NCI-H2029 (cell line): ENCODE results near the gene KLRC4.
A peak's percentile ranks its signal among the peaks of the same experiment; 100 is the strongest.
"Not testable (repeated sequence)": the region's sequence is repeated elsewhere in the genome, so short reads cannot be mapped to it uniquely, and the experiment has no call there.

Experiments used
- DNase-seq: peaks from one replicate; lab custom pipeline; 2025; lab: John Stamatoyannopoulos, UW

KLRC4 gene

DNA sequence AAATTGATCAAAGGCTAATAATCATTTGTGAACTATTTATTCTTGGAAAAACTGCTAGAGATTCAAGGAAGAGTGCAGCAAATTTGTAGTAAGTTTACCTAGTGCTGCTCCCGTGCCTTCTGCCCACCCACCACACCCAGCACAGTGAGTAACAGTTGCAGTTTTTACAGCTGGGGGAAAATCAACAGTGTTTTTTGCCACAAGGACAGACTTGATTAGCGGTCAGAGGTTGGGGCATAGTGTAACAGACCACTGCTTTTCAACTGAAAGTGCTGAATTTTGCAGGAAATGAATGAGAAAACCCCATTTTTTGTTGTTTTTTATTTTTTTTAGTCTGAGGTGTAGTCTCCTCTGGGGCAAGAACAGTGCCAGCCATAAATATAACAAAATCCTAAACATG is 12.3 kb downstream of the KLRC4 start:
- DNase-seq, result peak; percentile 4

DNA sequence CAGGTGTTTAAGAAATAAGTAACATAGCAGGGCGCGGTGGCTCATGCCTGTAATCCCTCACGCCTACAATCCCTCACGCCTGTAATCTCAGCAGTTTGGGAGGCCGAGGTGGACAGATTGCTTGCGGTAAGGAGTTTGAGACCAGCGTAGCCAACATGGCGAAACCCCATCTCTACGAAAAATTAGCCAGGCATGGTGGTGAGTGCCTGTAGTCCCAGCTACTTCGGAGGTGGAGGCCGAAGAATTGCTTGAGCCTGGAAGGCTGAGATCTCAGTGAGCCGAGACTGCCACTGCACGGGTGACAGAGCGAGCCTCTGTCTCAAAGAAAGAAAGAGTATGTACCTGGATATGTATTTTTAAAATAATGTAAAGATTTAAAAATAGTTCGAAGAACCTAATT is 13.4 kb downstream of the KLRC4 start:
- not testable (repeated sequence) for DNase-seq

DNA sequence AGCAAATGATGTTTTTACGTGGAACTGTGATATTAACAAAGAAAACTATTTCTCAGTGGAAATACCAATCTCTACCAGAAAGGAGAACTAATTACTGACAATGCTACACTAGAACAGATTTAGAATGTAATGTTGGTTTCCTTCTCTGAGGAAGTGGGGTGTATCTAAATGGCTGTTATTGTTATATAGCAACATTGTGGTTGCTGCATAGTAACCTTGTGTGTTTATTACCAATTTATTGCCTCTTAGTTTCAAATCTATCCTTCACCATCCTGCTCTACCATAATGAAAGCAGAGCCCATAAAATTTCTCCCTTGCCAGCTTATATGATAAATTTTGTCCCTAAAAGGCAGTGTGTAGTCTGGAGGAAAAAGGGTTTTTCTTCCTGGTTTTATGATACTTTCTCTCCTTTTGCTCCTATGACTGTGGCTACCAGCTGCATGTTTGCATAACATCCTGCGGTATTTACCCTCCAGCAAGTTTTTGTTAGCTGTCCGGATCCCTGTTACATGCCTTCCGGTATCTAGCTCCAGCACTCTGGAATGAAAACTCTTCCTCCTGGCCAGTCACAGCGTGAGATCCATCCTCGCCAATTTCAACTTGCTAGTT is 14.1 kb downstream of the KLRC4 start:
- DNase-seq, result peak; percentile 91

- not testable (repeated sequence) for DNase-seq
These were observed 14.9 kb downstream of the KLRC4 start for GRCh38 chr12:10394531-10395152.

DNA sequence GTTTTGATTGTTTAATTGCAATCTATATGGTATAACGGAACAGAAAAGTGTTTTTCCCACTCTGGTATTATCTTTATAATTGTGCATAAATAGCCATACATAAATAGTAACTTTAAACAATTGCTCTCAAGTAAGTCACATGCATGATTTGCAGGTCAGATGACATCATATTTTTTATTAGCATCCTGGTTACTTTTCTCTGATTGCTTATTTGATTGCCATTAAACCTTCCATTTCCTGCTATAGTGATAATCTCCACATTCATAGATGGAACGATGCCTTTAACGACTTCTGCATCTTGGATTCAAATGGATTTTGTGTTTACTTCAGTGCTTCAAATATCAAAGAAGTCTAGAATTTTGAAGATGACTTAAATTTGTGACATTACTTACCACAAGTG is 16.3 kb downstream of the KLRC4 start:
- peak; percentile 27 for DNase-seq

DNA sequence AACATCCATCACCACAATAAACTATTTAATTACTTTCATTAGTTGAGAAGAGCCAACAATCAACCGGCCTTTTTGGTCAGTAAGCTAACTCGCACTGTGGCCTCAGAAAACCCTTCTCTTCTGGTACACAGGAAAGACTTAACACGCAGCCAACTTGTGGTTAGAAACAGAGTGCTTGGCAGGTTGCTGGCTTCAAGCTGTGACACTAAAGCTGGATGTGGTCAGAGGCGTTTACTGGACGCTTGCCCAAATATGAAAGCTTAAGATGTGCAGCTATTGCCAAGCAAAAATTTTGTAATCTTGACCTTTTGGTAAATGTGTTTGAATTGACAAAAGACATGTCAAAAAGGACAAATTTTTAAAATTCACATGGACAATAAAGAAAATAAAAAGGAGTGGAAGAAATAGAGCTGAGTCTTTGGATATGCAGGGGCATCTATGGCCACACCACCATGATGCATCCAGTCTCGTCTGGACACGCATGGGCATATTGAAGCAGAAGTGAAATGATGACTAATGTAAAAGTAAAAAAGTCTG is 17.1 kb downstream of the KLRC4 start:
- DNase-seq, result peak; percentile 79

DNA sequence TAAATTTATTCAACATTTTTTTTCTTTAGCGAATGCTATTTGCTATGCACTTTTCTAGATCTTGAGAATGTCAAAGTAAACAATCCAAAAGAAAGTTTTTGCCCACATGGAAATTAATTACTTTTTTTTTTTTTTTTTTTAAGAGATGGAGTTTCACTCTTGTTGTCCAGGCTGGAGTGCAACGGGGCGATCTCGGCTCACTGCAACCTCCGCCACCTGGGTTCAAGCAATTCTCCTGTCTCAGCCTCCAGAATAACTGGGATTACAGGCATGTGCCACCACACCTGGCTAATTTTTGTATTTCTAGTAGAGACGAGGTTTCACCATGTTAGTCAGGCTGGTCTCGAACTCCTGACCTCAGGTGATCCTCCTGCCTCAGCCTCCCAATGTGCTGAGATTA is 18.6 kb downstream of the KLRC4 start:
- DNase-seq, result not testable (repeated sequence)

DNA sequence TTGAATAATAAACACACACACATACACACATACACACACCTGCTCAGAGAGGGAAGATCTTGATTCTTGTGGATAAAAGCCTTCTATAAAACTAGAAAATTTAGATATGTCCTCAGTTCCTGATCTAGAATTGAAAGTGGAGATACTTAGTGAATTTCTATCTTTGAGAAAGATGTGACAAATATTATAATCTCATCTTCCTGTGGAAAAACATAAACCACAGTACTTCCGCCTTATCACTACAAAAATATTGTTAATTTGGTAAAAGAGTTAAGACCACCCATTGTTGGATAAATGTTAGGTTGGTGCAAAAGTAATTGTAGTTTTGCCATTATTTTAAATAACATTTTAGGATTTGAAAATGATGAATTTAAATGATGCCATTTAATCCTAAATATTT is 19.7 kb downstream of the KLRC4 start, which contains the start of gene KLRK1:
Gene KLRK1 (minus strand): TSS at position 138 of the 400 bp plus-strand sequence. CDS start 1,231 bp downstream, outside the sequence.
- DNase-seq, result no peak

GRCh38 chr12:10388624-10389413 is 20.7 kb downstream of the KLRC4 start:
- DNase-seq, result no peak

DNA sequence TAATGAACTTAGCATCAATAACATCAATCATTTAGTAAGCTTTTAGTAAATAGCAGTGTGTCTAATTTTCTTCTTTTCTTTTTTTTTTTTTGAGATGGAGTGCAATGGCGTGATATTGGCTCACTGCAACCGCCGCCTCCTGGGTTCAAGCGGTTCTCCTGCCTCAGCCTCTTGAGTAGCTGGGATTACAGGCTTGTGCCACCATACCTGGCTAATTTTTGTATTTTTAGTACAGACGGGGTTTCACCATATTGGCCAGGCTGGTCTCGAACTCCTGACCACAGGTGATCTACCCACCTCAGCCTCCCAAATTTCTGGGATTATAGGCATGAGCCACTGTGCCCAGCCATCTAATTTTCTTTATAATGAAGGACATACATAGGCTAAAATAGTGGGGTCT is 22.1 kb downstream of the KLRC4 start:
- not testable (repeated sequence) for DNase-seq

DNA sequence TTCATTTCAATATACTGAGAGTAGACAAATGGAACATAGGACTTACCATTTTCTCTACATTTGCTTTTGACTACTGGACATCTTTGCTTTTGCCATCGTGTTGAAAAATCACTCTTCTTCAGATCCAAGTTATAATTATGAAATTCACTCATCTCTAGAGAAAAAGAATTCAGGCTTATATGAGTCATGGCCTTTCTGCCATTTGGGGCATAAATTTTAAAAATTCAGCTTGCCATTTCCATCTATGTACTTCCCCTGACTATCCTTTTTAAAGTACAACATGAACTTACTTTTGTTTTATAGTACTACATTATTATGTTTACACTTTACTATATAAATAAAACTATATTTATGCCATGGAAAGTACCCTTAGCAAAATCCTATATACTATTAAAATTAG is 22.7 kb downstream of the KLRC4 start:
- no peak for DNase-seq

DNA sequence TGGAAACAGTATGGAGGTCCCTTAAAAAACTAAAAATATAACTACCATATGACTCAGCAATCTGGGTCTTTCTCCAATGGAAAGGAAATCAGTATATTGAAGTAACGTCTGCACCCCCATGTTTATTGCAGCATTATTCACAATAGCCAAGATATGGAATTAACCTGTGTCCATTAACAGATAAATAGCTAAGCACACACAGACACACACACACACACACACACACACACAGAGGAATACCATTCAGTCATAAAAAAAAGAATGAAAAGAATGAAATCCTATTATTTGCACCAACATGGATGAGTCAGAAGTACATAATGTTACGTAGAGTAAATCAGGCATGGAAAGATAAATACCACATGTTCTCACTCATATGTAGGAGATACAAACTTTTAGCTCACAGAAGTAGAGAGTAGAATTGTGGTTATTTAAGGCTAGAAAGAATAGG is 24.4 kb downstream of the KLRC4 start:
- DNase-seq, result no peak

DNA sequence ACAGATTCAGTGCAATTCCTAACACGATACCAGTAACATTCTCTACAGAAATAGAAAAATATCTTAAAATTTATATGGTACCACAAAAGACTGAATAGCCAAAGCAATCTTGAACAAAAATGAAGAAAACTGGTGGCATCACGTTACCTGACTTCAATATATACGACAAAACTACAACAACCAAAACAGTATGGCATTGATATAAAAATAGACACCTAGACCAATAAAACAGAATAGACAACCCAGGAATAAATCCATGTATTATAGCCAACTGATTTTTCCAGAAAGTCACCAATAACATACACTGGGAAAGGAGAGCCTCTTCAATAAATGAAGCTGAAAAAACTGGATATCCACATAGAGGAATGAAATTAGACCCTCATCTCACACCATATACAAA is 25.4 kb downstream of the KLRC4 start:
- no peak for DNase-seq

DNA sequence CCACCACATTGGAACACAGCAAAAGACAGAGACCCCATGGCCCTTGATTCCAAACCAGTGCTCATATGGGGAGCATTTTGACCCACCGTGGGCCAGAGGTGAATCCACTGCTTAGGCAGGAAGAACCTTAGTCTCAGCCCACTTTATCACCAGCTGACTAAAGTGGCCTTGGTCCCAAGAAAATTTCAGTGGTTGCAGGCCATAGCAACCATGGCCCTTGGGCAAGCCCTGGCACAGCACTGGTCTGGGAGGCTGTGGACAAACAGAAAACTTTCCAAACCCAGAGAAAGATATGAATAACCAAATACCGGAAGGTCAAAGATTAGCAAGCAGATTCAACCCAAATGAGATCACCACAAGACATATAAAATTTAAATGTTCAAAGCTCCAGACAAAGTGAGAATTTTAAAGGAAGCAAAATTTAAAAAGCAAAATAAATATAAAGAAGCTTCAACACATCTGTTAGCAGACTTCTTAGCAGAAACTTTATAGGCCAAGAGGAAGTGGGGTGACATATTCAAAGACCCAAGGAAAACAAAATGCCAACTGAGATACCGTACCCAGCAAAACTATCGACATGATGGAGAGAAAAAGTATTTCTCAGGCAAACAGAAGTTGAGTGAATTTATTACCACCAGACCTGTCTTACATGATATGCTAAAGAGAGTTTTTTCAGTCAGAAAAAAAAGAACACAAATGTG is 27.5 kb downstream of the KLRC4 start:
- no peak for DNase-seq

- DNase-seq, result not testable (repeated sequence)
These were observed 30.8 kb downstream of the KLRC4 start for GRCh38 chr12:10378737-10379136.

GRCh38 chr12:10374624-10375018 is 34.9 kb downstream of the KLRC4 start:
- DNase-seq, result no peak

- no peak for DNase-seq
These were observed 37.0 kb downstream of the KLRC4 start for GRCh38 chr12:10372559-10372958.

GRCh38 chr12:10371893-10372535 is 37.5 kb downstream of the KLRC4 start:
- not testable (repeated sequence) for DNase-seq

GRCh38 chr12:10369557-10370415 is 39.8 kb downstream of the KLRC4 start:
- DNase-seq, result no peak
